Stimulated activated CD4-positive, alpha-beta T cell treated with anti-CD3 and anti-CD28 coated beads, Interleukin-4, amount 100 ng/mL, for 48 hours (primary cell): Measurements from ENCODE around the gene MAEA.
A peak's percentile ranks its signal among the peaks of the same experiment; 100 is the strongest.

Experiments
- DNase-seq, 2 donors: peaks; one replicate each; pipeline ENCODE4 v3.0.0-alpha.2; 2020; ENCODE audit warnings: low read depth in 2 of 2

The MAEA gene

GRCh38 chr4:1249731-1250526, 39.8 kb upstream of the MAEA start:
- DNase-seq = peak in 1 of 2 donors; percentile 50

- no peak for DNase-seq
Measured at GRCh38 chr4:1250527-1250812, 39.2 kb upstream of the MAEA start.

- no peak for DNase-seq
Measured at GRCh38 chr4:1250921-1251772, 38.5 kb upstream of the MAEA start.

GRCh38 chr4:1251773-1252066, 38.0 kb upstream of the MAEA start:
- no peak for DNase-seq

GRCh38 chr4:1252928-1253492, 36.7 kb upstream of the MAEA start:
- DNase-seq = no peak

GRCh38 chr4:1253831-1254230, 35.9 kb upstream of the MAEA start:
- DNase-seq = no peak

- DNase-seq = no peak
Measured at GRCh38 chr4:1255151-1255550, 34.5 kb upstream of the MAEA start.

GRCh38 chr4:1255699-1256098, 34.0 kb upstream of the MAEA start:
- DNase-seq = no peak

- DNase-seq = no peak
Measured at GRCh38 chr4:1258457-1258856, 31.2 kb upstream of the MAEA start.

GRCh38 chr4:1259966-1260365, 29.7 kb upstream of the MAEA start:
- no peak for DNase-seq

GRCh38 chr4:1260418-1261106, 29.1 kb upstream of the MAEA start:
- no peak for DNase-seq

- no peak for DNase-seq
Measured at GRCh38 chr4:1261107-1261928, 28.4 kb upstream of the MAEA start.

- no peak for DNase-seq
Measured at GRCh38 chr4:1264942-1265341, 24.7 kb upstream of the MAEA start.

- no peak for DNase-seq
Measured at GRCh38 chr4:1265351-1265750, 24.3 kb upstream of the MAEA start.

GRCh38 chr4:1266881-1267763, 22.6 kb upstream of the MAEA start:
- DNase-seq = no peak

- DNase-seq = no peak
Measured at GRCh38 chr4:1269209-1269608, 20.5 kb upstream of the MAEA start.

- DNase-seq = no peak
Measured at GRCh38 chr4:1271686-1272085, 18.0 kb upstream of the MAEA start.

GRCh38 chr4:1274871-1275270, 14.8 kb upstream of the MAEA start:
- no peak for DNase-seq

GRCh38 chr4:1276984-1277383, 12.7 kb upstream of the MAEA start:
- DNase-seq = no peak
